Astrocyte (in vitro differentiated cells and primary cell): Measurements from ENCODE around the gene TRERF1.

Source experiments
- CTCF ChIP-seq: IDR thresholded peaks from 2 replicates; pipeline ENCODE4 v1.5.1; 2011; ENCODE audit warnings: low read depth, mild to moderate bottlenecking, inconsistent platforms, low read length, moderate library complexity; ENCODE audit not compliant: insufficient read depth
- EZH2 ChIP-seq: IDR thresholded peaks from 2 replicates; pipeline ENCODE4 v1.6.1; 2012; ENCODE audit warnings: mild to moderate bottlenecking, low read length, inconsistent platforms; ENCODE audit not compliant: insufficient read depth

DNA sequence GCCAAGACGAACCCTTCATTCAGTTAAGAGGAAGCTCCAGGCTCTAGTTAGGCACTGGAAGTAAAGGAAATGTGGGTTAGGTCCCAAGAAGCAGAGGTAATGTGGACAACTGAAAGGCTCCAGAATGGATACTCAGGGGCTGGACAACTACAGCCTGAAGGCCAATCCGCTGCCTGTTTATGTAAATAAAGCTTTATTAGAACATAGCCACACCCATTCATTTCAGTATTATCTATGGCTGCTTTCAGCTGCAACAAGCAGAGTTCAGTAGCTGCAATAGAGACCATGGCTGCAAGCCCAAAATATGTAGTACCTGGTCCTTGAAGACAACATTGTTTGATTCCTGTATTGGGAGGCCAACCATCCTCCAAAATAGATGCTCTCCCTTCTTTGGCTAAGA is 133.2 kb downstream of the TRERF1 start:
- TF ChIP-seq CTCF = no peak
- no peak for TF ChIP-seq EZH2
